ACC112 (cell line): Measurements from ENCODE around the gene CCDC148.

Experiments
- H2AFZ ChIP-seq: fragments of 200-600 bp; sonication (generic); one replicate; pipeline ENCODE4 v1.6.0; 2017; ENCODE audit warnings: antibody characterized with exemption, low read length; ENCODE audit not compliant: unreplicated experiment
- H3K27ac ChIP-seq: fragments of 200-600 bp; sonication (generic); 2 replicates; pipeline ENCODE4 v1.5.1; 2014; ENCODE audit warnings: low read depth, mild to moderate bottlenecking, antibody characterized with exemption, low read length, moderate library complexity
- H3K27me3 ChIP-seq: fragments of 200-600 bp; sonication (generic); 2 replicates; pipeline ENCODE4 v1.6.1; 2014; ENCODE audit warnings: mild to moderate bottlenecking, antibody characterized with exemption, low read length, moderate library complexity, mixed read lengths; ENCODE audit not compliant: insufficient read depth
- H3K36me3 ChIP-seq: fragments of 200-600 bp; sonication (generic); 2 replicates; pipeline ENCODE4 v1.6.1; 2016; ENCODE audit warnings: mild to moderate bottlenecking, antibody characterized with exemption, low read length, moderate library complexity, mixed read lengths; ENCODE audit not compliant: insufficient read depth
- H3K4me1 ChIP-seq: fragments of 200-600 bp; sonication (generic); one replicate; pipeline ENCODE4 v1.6.1; 2016; ENCODE audit warnings: low read length, mixed read lengths; ENCODE audit not compliant: insufficient read depth, unreplicated experiment, control insufficient read depth
- H3K4me3 ChIP-seq: fragments of 200-600 bp; sonication (generic); 2 replicates; pipeline ENCODE4 v1.5.1; 2014; ENCODE audit warnings: mild to moderate bottlenecking, low read depth, low read length
- H3K79me2 ChIP-seq: fragments of 200-600 bp; sonication (generic); one replicate; pipeline ENCODE4 v1.6.0; 2016; ENCODE audit warnings: low read length; ENCODE audit not compliant: control insufficient read depth, unreplicated experiment, insufficient read depth

Gene CCDC148

DNA sequence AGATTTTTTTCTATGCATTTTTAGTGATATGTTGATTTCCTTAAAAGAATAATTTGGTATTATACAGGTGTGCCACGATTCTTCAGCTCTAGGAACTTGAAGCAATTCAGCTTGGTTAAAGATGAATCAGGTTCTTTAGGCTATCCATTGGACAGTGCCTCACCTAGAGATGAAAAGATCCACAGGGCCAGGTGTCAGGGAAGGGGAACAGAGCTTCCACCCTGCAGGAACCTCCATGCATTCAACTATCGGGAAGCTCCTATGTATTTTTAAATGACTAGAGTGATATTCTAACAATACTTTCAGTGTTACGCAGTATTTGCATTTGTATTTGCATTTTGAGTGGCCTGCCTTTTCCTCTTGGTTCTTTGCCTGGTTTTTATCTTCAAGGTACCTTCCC, 40.4 kb upstream of the CCDC148 start:
- Histone ChIP-seq H3K79me2 (peaks cover 34% of the 10 kb centered on the region), H3K4me1 (peaks cover 16% of the 10 kb centered on the region), H3K27me3 (no peaks in the 10 kb centered on the region), H3K27ac (no peak overlapping the region), H2AFZ (no peak overlapping the region), H3K36me3 (no peaks in the 10 kb centered on the region), H3K4me3 (no peak overlapping the region)

GRCh38 chr2:158495175-158495574, 38.6 kb upstream of the CCDC148 start:
- H3K79me2 ChIP-seq = peaks cover 44% of the 10 kb centered on the region

GRCh38 chr2:158493458-158493857, 36.9 kb upstream of the CCDC148 start:
- H3K27me3 ChIP-seq = no peaks in the 10 kb centered on the region
- no peak overlapping the region for H3K4me3 ChIP-seq
- H3K79me2 ChIP-seq = peaks cover 49% of the 10 kb centered on the region
- peaks cover 10% of the 10 kb centered on the region for H3K4me1 ChIP-seq
- H3K36me3 ChIP-seq = no peaks in the 10 kb centered on the region
- no peak overlapping the region for H2AFZ ChIP-seq
- H3K27ac ChIP-seq = no peak overlapping the region

More at GRCh38 chr2:158495175-158495574, 38.6 kb upstream of the CCDC148 start:
- H3K36me3 ChIP-seq = no peaks in the 10 kb centered on the region
- H2AFZ ChIP-seq = no peak overlapping the region
- H3K27ac ChIP-seq = no peak overlapping the region
- H3K4me1 ChIP-seq = peaks cover 10% of the 10 kb centered on the region
- H3K4me3 ChIP-seq = no peak overlapping the region
- no peaks in the 10 kb centered on the region for H3K27me3 ChIP-seq

GRCh38 chr2:158491072-158491471, 34.5 kb upstream of the CCDC148 start:
- peaks cover 61% of the 10 kb centered on the region for H3K79me2 ChIP-seq

GRCh38 chr2:158489366-158490112, 33.0 kb upstream of the CCDC148 start:
- Histone ChIP-seq H3K27ac (no peak overlapping the region), H3K36me3 (no peaks in the 10 kb centered on the region), H3K27me3 (no peaks in the 10 kb centered on the region), H3K4me3 (no peak overlapping the region), H3K4me1 (peaks cover 18% of the 10 kb centered on the region), H3K79me2 (peaks cover 66% of the 10 kb centered on the region), H2AFZ (no peak overlapping the region)

More at GRCh38 chr2:158491072-158491471, 34.5 kb upstream of the CCDC148 start:
- H3K36me3 ChIP-seq = no peaks in the 10 kb centered on the region
- peaks cover 18% of the 10 kb centered on the region for H3K4me1 ChIP-seq
- H3K27ac ChIP-seq = no peak overlapping the region
- no peaks in the 10 kb centered on the region for H3K27me3 ChIP-seq
- H3K4me3 ChIP-seq = no peak overlapping the region
- H2AFZ ChIP-seq = no peak overlapping the region

DNA sequence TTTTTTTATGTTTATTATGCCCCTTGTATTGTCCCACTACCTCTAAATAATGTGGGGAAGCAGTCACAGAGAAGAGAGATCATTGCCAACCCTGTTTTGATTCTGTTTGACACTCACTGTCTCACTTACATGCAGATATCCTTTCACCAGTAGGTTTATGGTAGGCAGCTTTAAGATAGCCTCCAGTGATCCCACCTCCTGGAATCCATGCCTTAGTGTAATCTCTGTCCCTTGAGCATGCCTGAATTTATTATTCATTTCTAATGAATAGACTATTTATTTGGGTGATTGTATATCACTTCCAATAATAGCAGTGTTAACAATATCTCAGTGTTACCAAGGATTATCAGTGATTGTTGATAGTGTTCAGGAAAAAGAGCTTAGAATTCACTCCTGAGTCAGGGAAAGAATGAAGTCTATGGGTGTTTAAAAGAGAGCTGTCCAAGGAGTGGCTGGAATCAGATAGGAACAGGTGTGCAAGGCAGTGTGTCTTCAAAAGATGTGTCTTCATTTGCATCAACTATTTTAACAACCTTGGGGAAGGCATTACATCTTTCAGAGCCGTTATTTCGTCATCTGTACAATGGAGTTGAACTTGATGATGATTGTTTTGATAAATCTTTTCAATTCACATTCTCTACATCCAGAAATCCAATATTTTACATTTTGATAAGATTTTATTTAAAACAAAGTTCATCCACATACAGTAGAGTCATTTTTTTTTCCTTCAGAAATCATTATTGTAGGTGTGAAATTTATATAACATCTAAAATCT, 32.1 kb upstream of the CCDC148 start:
- no peaks in the 10 kb centered on the region for H3K27me3 ChIP-seq
- H2AFZ ChIP-seq = no peak overlapping the region
- H3K36me3 ChIP-seq = no peaks in the 10 kb centered on the region
- H3K27ac ChIP-seq = no peak overlapping the region
- H3K4me3 ChIP-seq = no peak overlapping the region
- peaks cover 71% of the 10 kb centered on the region for H3K79me2 ChIP-seq
- peaks cover 18% of the 10 kb centered on the region for H3K4me1 ChIP-seq

GRCh38 chr2:158487419-158487818, 30.9 kb upstream of the CCDC148 start:
- Histone ChIP-seq H3K27me3 (no peaks in the 10 kb centered on the region), H3K79me2 (peaks cover 73% of the 10 kb centered on the region), H3K27ac (peak overlapping the region; percentile 7; the same call in 1 of the 2 replicates), H3K4me1 (peaks cover 25% of the 10 kb centered on the region), H3K36me3 (no peaks in the 10 kb centered on the region), H2AFZ (no peak overlapping the region), H3K4me3 (no peak overlapping the region)

DNA sequence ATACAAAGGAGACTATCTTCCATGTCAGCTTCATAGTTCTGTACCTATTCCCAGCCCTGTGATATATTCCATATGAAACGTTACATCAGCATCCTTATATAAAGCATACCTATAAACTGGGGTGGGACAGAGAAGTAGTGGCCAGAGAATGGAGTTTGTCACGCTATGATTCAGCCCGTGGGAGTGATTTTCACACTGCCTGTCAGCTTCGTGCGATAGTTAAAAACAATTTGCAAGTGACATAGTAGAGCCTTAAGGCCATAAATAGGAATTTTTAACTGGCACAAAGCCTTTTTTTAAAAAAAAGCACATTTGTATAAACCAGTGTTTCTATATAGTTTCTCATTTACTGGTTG, 30.4 kb upstream of the CCDC148 start:
- no peak overlapping the region for H2AFZ ChIP-seq
- no peaks in the 10 kb centered on the region for H3K27me3 ChIP-seq
- peaks cover 29% of the 10 kb centered on the region for H3K4me1 ChIP-seq
- H3K4me3 ChIP-seq = no peak overlapping the region
- peaks cover 72% of the 10 kb centered on the region for H3K79me2 ChIP-seq
- H3K27ac ChIP-seq = peak overlapping the region; percentile 7; the same call in 1 of the 2 replicates
- H3K36me3 ChIP-seq = no peaks in the 10 kb centered on the region

GRCh38 chr2:158486150-158486969, 29.8 kb upstream of the CCDC148 start:
- Histone ChIP-seq H3K27ac (no peak overlapping the region; the same call in 1 of the 2 replicates), H3K36me3 (no peaks in the 10 kb centered on the region), H2AFZ (no peak overlapping the region), H3K79me2 (peaks cover 72% of the 10 kb centered on the region), H3K4me1 (peaks cover 29% of the 10 kb centered on the region), H3K4me3 (no peak overlapping the region), H3K27me3 (no peaks in the 10 kb centered on the region)

DNA sequence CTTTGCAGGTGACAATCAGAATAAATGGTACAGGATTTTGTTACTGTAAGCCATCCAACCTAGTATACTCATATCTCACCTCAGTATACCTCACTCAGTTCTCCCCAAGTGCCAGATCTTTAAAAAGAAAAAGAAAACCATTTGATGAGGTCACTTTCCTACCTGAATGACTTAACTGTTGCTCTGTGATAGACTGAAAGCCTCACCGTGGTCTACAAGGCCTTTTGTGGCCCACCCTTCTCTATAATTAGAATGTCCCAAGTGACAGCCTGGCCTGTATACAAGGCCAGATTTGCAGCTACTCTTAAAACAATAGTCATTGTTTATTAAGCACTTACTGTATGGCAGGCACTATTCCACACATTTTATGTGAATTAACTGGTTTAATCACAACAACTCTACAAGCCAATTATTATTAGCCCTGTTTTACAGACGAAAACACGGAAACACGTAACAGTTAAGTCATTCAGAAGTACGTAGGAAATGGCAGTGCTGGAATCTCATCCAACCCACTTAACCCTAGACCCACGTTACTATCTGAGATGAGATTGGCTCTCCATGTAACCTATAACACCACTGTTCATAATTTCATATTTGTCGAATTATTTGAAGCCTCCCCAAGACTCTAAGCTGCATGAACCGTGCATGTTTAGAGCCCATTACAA, 28.5 kb upstream of the CCDC148 start:
- H3K79me2 ChIP-seq = peaks cover 62% of the 10 kb centered on the region
- H3K36me3 ChIP-seq = no peaks in the 10 kb centered on the region
- H3K27me3 ChIP-seq = no peaks in the 10 kb centered on the region
- no peak overlapping the region for H3K4me3 ChIP-seq
- no peak overlapping the region for H3K27ac ChIP-seq
- H2AFZ ChIP-seq = no peak overlapping the region
- H3K4me1 ChIP-seq = peaks cover 29% of the 10 kb centered on the region
